ENCODE data around the gene NUAK2. TPM values are rescaled to one million over a fixed set of nuclear protein-coding genes. Genes with fewer than 3 reads are reported as not detected.

The NUAK2 gene
- total RNA-seq, 1 donor from 2014 or later = 0.74 TPM

DNA sequence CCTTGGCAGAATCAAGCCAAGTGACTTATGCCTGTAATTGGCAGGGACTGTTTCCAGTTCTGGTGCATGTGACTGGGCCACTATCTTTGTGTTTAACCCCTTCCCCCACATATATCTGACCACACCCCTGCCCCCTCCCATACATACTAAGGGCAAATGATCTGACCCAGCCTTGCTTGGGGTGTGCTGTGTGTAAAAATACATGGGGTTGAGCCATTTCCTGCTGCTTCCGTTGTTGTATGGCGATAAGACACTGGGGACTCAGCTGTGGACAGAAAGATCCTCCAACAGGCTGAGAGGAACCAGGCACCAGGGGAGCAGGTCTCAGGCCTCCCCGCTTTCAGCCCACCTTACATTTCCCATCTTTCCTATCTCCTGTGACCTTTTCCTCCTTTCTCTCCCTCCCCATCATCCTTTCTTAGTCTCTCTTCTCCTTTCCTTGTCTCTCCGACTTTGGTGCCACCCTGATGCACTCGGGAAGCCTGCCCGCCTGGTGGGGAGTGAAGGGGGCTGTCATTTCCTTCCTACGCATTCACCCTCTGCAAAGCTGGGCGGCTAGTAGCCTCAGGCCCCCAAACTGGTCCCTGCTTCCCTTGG is 54.1 kb downstream of the NUAK2 start:
- peaks cover 8% of the 10 kb centered on the region for H3K27me3 ChIP-seq (ENCODE audit: low read depth)
- peaks cover 5% of the 10 kb centered on the region for H3K36me3 ChIP-seq
- peaks cover 42% of the 10 kb centered on the region for H3K4me1 ChIP-seq
- no peak overlapping the region for H3K4me3 ChIP-seq
- no peak for DNase-seq
- no peaks in the 10 kb centered on the region for H3K9me3 ChIP-seq (replicated peaks)
- intact Hi-C loops (cut with micrococcal nuclease) = no loop called here
- no peak for TF ChIP-seq CTCF (IDR thresholded peaks at IDR 0.05; ENCODE audit: borderline replicate concordance)
- no peak overlapping the region for H3K27ac ChIP-seq (replicated peaks)

DNA sequence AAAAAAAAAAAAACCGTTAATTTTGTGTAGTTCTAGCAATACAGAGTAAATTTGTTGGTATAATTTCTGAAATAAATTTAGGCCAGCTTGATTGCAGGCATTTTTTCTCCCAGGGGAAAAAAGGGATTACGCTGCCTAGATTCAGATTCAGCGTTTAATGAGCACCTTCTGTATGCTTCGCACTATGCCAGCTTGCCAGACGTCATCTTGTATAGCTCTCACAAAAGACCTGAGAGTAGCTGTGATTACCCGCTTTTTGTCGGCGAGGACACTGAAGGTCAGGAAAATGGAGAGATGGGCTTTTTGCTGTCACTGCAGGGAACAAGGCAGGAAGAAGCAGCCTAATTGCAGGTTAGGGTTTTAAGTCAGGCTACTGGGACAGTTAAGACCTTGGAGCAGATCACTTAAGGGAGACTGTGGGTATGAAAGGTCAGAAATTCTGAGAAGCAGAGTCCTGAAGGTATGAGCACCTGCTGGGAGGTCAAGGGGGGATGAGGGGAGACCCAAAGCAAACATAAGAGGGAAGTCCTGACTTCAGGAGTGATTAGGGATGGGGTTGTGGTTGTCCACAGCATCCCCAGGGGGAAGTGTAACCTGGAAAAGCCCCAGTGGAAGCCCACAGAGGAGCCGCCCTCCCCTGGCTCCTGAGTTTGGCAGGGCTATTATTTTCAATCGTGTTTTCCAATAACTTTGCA is 54.8 kb downstream of the NUAK2 start:
- TF ChIP-seq CTCF (IDR thresholded peaks at IDR 0.05; ENCODE audit: borderline replicate concordance) = no peak
- no peak overlapping the region for H3K4me3 ChIP-seq
- H3K36me3 ChIP-seq = peaks cover 5% of the 10 kb centered on the region
- DNase-seq = no peak
- H3K4me1 ChIP-seq = peaks cover 42% of the 10 kb centered on the region
- H3K27me3 ChIP-seq (ENCODE audit: low read depth) = peaks cover 8% of the 10 kb centered on the region
- H3K27ac ChIP-seq (replicated peaks) = no peak overlapping the region
- H3K9me3 ChIP-seq (replicated peaks) = no peaks in the 10 kb centered on the region
- intact Hi-C loops (cut with micrococcal nuclease) = no loop called here

DNA sequence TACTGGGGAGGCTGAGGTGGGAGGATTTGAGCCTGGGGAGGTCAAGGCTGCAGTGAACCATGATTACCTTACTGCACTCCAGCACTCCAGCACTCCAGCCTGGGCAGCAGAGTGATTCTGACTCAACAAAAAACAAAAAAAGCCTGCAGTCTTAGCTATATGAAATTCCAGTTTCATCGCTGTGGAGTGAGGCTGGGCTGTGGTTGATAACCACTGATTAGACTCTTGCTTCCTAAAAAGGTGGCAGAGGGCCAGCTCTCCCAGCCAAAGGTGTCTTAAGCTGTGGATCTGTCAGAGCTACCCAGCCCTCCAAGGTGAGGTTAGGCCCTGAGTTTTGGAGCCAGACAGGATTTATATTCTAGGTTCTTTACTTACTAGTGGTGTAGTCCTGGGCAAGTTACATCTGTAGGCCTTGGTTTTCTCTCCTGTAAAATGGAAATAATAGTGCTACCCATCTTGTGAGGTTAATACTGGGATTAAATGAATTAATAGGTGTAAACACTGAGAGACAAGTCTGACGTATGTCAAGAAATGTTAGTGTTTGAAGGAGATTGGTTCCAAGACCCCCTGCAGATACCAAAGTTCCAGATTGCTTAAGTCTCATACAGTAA is 57.9 kb downstream of the NUAK2 start:
- no peak for DNase-seq
- Histone ChIP-seq H3K27me3 (ENCODE audit: low read depth) (peaks cover 8% of the 10 kb centered on the region), H3K27ac (replicated peaks) (no peak overlapping the region), H3K4me1 (peaks cover 57% of the 10 kb centered on the region), H3K36me3 (no peaks in the 10 kb centered on the region), H3K4me3 (no peak overlapping the region), H3K9me3 (replicated peaks) (no peaks in the 10 kb centered on the region)
- intact Hi-C loops (cut with micrococcal nuclease) = no loop called here
- no peak for TF ChIP-seq CTCF (IDR thresholded peaks at IDR 0.05; ENCODE audit: borderline replicate concordance)

- DNase-seq = no peak
- intact Hi-C loops (cut with micrococcal nuclease) = no loop called here
Measured at GRCh38 chr1:205262731-205263171, 58.8 kb downstream of the NUAK2 start.

More at GRCh38 chr1:205262731-205263171, 58.8 kb downstream of the NUAK2 start:
- Histone ChIP-seq H3K27ac (replicated peaks) (no peak overlapping the region), H3K4me1 (peaks cover 64% of the 10 kb centered on the region), H3K9me3 (replicated peaks) (no peaks in the 10 kb centered on the region), H3K4me3 (no peak overlapping the region), H3K27me3 (ENCODE audit: low read depth) (peaks cover 8% of the 10 kb centered on the region), H3K36me3 (no peaks in the 10 kb centered on the region)
- TF ChIP-seq CTCF (IDR thresholded peaks at IDR 0.05; ENCODE audit: borderline replicate concordance) = no peak

Measured in left ventricle myocardium inferior (tissue), 1 donor.